GM18499 (cell line): ENCODE measurements around the gene TRAM1L1.

ENCODE experiments used
- ATAC-seq: cut with Tn5 transposase; IDR thresholded peaks from one replicate; pipeline ENCODE4 v1.9.1; 2021; ENCODE audit warnings: moderate number of reproducible peaks; ENCODE audit not compliant: insufficient read depth, unreplicated experiment

The TRAM1L1 gene

GRCh38 chr4:117084866-117085701 lies at the start of gene TRAM1L1:
Gene TRAM1L1, minus strand, starts transcription at chr4:117085576. Its CDS starts 183 bp downstream, at chr4:117085393.
- no peak for ATAC-seq

DNA sequence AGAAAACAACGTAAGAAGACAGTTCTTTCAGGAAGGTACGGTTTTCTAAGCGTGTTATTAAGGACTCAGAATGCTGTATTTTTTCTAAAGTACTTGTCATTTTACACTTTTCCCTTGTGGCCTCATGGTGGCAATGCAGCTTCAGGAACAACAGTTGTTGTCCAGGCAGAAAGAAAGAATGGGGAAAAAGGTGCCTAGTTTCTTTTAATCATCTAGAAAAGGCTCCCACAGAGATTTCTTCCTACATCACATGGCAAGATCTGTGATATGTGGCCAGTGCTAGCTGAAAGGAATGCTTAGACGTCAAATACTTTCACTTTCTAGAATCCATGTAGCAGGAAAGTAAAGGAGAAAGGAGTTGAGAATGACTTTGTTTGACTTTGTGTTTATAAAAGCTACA lies 49.0 kb upstream of the TRAM1L1 start:
- no peak for ATAC-seq

DNA sequence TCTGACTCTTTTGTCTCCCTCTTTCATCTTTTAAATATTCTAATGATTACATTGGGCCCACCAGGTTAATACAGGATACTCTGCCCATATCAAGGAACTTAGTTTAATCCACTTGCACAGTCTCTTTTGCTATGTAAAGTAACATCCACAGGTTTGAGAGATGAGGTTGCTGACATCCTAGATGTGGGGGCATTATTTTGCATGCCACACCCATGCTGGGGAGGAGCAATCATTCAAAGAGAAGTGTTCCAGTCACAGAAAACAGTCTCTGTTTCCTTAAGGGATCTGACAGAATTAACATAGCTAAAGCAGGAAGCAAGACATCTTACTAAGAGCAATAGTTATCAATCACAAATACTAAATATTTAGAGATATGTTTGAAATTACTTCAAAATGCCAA lies 11.5 kb upstream of the TRAM1L1 start:
- ATAC-seq = no peak

DNA sequence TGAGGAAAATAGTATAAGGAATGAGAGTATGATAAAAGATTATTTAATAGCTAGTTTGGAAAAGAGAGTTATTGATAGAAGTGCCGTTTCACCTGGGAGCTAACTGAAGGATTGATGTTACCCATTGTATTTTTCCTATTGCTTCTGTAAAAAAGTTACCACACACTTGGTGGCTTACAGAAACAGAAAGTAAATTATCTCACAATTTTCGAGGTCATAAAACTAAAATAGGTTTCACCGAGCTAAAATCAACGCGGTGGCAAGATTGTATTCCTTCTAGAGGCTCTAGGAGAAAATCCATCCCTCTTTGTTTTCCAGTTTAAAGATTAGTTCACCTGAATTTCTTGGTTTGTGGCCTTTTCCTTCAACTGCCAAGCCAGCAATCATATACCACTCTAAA lies 11.1 kb upstream of the TRAM1L1 start:
- no peak for ATAC-seq

- no peak for ATAC-seq
Measured at GRCh38 chr4:117093571-117093970, 8.2 kb upstream of the TRAM1L1 start.

GRCh38 chr4:117077760-117078159 lies 7.6 kb downstream of the TRAM1L1 start:
- ATAC-seq = no peak

GRCh38 chr4:117068120-117068519 lies 17.3 kb downstream of the TRAM1L1 start:
- no peak for ATAC-seq

- no peak for ATAC-seq
Measured at GRCh38 chr4:117063961-117064696, 21.2 kb downstream of the TRAM1L1 start.

DNA sequence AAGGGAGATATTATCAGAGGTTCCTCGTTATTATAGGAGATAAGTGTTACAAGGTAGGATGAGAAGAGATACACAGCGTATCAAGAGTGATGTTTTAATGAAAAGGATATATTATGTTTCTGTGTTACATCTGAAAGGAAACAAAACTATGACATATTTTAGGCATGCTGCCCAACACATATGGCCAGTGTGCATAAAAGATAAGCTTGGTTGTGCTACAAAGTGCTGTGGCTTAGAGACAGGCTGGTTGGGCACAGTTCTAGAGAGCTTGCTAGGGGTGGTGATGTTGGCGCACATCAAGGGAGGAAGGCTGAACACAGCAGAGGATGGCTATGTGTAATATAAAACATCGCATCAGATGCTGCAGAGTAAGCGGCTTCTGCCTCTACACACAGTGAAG lies 42.4 kb downstream of the TRAM1L1 start:
- no peak for ATAC-seq
